HG02588 (cell line): ENCODE data around the gene EXTL1.

Experiments
- ATAC-seq: cut with Tn5 transposase; IDR thresholded peaks from one replicate; pipeline ENCODE4 v1.9.1; 2021; ENCODE audit warnings: mild to moderate bottlenecking, moderate library complexity; ENCODE audit not compliant: unreplicated experiment

EXTL1 gene

DNA sequence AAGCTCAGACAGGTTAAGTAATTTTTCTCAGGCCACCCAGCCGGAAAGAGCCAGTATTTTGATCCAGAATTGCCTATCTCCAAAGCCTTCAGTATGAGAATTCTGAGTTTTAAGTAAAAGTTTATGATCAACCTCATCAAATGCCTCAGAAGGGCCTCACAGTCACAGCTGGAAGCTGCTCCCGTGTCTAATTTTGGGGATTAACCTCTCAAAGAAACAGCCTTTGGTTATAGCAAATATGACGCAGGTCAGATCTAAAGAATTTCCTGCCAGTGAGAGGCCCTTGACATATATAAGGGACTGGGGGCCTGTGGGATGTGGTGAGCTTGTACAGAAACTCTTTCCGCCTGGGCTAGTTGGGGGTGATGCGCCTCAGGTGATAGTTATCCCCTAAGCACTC is 2.3 kb downstream of the EXTL1 start:
- no peak for ATAC-seq

DNA sequence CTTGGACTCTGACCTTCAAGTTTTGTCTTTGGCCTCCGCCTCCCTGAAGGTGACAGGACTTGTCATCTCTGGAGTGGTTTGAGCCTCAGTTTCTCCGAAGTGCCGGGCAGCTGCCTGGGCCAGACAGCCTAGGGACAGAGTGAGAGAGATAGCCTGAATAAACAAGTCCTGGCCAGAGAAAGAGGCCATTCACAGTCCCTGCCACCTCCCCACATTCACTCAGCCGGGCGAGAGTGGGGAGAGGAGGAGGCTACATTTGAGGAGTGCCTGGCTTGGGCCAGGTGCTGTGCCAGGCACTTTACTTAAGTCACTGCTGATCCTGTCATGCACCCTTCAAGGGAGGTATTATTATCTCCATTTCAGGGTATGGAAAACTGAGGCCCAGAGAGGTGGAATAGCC is 3.5 kb downstream of the EXTL1 start:
- ATAC-seq = no peak

DNA sequence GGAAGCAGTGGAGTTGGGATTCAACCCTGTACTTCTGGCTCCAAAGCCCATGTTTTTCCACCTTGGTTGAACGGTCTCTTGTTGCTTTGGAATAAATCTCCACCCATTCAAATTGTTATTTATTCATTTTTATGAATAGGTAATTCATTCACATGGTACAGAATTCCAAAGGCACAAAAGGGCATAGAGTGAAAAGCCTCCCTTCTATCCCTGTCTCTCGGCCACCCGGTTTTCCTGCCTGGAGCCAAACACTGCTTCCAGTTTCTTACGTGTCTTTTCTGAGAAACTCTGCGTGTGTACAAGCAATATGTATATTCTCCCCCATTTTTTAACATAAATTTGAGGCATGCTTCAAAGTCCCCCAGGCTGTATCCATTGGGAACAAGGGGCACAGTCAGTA is 3.9 kb downstream of the EXTL1 start:
- ATAC-seq = no peak

DNA sequence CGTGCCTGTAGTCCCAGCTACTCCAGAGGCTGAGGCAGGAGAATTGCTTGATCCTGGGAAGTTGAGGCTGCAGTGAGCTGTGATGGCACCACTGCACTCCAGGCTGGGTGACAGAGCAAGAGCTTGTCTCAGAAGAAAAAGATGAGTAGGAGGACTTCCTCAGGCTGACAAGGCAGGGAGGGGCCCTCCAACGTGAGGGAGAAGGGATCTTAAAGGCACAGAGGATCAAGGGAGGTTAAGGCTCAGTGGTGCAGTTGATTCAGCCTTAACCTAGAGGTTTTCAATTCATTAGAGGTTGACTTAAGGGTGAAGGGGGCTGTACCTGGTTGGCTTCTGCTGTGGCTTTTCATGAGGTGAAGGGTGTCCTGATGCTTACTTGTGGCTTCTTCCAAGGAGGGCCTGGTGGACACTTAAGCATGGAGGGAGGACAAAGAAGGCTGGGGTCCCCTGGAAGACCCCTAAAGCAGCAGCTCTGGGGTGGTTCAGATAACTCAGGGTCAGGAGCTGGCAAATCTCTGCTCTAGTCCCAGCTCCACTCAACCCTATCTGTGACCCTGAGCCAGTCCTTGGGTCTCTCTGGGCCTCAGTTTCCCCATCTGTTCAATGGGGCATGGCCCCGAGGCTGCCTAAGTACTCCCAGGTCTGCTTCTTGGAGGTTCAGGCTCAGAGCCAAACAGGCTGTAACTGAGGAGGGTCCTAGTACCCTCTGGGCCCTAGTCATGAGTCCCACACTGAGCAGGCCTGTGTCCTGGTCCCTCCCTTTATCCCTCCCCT is 6.3 kb downstream of the EXTL1 start:
- ATAC-seq = no peak

DNA sequence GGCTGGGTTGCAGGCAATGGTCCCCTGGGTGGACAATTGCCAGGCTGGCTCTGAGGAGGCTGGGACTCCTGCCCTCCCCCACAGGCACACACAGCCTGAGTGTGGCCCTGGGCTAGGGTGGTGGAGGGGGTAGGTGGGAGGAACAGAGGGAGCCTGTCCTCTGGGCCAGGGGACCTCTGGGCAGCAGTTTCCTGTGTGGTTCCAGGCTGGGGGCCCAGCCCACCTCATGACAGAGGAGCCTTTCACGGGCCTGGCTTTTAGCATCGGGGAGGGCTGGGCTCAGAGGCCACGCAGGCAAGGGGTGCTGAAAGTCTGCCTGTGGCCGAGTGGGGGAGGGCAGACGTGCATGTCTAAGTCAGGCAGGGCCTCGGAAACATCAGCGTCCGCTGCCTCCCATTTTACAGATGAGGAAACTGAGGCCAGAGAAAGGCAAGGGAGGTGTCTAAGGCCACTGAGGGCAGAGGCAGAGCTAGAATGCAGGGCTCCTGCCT is 7.0 kb downstream of the EXTL1 start:
- no peak for ATAC-seq

DNA sequence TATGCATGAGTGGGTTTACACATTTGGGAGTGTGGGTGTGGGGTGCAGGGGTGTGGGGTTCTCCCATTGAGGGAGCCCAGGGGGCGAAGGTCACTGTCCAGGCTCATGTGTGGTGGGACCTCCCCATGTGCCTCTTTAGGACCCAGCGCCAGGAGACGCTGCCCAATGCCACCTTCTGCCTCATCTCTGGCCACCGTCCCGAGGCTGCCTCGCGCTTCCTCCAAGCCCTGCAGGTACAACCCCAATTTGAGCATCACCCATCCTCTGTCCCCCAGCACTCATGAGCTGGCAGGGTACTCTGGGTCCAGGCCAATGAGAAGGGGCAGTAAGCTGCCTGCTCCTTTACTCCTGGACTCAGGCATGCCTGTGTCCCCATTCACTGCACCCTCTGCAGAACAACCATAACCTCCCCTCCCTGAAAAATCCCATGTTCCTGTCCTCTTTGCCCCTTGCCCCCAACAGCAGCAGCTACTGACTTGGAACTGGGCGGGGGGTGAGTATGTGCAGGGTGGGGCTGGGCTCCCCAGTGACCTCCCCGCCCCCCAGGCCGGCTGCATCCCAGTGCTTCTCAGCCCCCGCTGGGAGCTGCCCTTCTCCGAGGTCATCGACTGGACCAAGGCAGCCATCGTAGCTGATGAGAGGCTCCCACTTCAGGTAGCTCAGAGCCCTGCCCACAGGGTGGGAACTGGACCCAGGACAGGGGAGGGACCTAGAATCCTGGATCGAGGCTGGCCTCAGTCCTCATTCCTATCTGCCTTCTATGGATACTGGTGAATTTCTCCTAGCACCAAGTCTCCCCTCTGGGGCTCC is 7.7 kb downstream of the EXTL1 start:
- ATAC-seq = no peak

DNA sequence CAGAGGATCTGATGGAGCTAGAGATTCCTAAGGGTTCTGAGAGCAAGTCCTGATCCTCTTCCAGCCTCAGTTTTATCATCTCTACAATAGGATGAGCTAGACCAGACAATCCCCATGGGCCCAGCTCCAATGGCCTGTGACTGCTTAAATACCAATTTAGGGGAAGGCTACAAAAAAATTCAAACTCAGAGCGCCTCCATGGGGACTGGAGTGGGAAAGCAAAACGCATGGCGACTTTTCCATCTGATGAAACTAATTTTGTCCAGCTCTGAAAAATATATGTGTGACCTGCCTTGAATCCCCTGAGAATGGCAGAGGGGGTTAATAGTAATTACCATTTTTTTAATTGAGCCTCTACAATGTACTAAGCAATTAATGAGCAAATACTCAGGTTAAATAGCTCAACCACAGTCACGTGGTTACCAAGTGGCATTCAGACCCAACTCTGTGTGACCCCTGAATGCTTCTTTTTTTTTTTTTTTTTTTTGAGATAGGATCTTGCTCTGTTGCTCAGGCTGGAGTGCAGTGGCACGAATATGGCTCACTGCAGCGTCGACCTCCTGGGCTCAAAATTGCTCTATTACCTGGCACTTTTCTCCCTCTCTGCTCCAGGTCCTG is 8.4 kb downstream of the EXTL1 start:
- ATAC-seq = no peak

DNA sequence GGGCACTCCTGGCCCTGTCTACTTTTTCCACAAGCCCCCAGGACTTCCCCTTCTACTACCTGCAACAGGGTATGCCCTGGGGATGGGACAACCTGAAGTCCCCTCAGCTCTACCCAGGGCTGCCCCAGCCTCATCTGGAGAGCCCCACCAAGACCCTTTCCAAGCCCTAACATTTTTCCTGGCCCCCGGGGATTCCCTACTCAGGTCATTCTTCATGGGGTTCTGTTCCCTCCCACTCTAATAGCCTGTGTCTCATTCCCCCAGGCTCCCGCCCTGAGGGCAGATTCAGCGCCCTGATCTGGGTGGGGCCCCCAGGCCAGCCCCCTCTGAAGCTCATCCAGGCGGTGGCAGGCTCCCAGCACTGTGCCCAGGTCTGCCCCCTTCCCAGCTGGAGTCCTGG is 9.6 kb downstream of the EXTL1 start:
- ATAC-seq = no peak

DNA sequence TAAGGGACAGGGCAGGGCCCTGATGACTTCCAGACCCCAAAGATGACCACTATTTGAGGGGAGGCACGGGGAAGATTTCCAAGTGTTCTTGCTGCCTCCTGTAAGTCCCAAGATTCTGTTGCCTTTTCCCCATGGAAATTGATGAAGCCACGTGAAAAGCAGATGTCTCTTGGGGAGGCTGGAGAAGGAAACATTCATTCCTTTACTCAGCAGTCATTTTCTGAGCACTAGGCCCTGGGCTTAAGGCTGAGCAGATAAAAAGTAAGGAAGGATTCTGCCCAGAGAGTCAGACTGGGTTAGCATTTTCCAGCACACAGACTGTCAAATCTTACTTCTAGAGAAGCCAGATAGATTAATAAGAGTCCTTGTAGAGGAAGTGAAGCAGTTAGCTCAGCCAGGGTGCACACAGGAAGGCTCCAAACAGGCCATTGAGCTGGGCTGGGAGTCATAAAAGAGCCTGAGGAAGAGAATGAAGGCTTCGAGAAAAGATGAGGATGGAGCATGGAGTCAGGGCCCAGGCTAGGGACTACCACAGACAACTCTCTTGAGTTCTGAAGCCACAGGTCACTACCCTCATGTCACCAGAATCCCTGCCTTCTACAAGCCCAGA is 10.1 kb downstream of the EXTL1 start:
- ATAC-seq = no peak

DNA sequence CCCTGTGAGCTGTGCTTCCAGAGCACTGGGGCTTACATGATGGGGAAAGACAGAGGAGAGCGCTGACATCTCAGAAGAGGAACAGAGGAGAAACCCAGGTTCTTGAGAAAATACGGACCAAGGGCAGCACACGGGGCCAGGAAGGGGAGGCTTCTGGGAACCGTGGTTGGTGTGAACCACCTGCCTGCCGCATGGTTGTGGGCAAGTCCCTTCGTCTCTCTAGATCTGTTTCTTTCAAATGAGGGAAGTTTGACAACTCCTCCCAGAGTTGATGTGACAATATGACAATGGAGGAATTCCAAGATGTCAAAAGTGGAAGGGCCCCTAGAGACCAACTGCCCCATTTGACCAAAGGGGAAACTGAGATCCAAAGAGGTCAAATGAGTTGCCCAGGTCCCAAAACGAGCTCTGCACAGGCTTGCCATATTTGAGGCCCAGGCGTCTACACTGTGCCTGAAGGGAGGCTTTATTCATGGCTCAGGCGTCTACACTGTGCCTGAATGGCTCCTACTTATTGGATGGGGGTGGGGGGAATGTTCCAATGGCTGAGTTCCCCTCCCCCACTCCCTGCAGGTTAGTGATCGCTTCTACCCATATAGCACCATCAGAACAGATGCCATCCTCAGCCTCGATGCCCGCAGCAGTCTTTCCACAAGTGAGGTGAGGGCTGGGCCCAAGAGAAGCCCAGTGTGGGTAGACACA is 11.2 kb downstream of the EXTL1 start:
- ATAC-seq = no peak

DNA sequence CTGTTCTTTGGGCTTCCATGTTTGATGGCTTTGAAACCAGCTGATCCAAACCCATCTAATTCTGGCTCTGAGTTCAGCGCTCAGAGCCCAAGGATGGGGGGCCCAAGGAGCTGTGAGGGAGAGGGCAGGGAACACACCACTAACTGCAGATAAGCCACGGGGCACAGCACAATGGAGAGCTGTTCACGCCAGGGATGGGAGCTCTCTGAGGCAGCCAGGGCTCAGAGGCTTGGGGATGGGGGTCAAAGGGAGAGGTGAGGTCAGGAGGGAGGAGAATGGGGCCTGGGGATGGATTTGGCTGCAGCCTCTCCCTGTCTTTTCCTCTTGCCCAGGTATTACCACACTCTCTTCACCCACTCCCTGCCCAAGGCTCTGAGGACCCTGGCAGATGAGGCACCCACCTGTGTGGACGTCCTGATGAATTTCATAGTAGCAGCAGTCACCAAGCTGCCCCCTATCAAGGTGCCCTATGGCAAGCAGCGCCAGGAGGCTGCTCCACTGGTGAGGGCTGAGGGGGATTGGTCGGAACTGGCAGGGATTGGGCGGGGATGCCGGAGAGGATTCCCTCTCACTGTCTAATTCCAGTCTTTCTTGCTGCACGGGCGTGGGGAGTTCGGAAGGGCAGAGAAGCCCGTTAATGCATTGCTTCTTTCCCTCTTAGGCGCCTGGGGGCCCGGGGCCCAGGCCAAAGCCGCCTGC is 13.1 kb downstream of the EXTL1 start:
- ATAC-seq = no peak

DNA sequence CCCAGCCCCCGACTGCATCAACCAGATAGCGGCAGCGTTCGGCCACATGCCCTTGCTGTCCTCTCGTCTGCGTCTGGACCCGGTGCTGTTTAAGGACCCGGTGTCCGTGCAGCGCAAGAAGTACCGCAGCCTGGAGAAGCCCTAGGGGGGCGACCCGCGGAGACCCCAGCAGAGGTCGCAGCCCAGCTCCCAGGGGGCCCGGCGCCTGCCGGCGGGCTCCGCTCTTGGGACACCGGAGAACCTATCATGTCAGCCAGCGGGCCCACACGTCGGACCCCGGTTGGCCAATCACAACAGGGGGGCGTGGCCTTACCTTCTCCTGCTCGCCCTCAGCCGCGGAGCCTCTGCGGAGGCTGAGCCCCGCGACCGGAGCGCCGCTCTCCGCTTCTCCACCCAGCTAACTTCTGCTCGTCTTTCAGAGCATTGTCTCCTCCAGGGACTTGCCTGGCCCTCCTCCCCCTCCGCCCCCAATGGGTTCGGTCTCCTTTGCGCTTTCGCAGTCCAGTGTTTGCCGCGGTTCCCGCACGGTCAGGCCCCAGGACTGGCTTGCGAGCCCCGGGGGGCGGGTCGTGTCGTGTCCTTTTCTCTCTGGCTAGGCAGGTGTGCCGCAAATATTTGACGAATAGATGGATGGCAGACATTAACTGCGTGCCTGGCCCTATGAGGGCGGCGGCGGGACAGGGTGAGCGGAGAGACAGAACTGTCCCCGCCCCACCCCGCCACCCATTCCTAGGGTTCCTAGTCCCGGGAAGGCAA is 13.8 kb downstream of the EXTL1 start:
- peak; percentile 82 for ATAC-seq

DNA sequence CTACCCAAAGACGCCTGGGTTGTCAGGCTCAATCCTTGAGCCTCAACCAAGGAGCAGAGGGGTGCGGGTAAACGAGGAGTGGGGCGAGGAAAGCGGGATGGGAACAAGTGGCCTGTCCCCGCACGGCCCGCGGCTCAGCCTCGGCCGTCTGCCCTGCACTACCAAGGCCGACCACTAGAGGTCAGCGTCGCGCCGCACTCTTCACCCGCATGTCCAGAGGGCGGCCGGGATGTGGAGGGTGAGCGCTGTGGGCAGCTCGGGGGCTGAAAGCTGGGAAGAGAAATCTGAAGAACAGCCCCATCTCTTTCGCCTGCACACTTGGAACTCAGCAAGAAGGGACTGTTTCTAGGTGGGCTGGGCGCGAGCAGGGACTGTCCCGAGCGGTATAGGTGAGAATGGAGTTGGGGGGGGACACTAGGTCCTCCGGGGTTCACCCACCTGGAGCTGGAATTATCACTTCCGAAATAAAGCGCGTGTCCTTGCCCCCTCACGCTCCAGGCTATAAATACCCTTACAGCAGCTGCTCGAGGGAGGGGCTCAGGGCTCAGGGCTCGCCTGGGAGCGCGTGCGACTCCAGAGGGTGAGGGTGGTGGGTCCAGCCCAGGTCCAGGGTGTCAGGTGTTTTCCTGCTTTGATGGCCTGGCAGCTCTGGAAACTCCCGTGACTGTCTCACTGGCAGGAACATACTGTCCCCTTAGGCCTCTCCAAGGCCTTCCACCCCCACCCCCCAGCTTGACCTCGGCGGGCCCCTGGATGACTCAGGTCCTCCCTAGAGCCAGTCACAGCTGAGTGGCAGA is 14.6 kb downstream of the EXTL1 start:
- peak; percentile 66 for ATAC-seq

DNA sequence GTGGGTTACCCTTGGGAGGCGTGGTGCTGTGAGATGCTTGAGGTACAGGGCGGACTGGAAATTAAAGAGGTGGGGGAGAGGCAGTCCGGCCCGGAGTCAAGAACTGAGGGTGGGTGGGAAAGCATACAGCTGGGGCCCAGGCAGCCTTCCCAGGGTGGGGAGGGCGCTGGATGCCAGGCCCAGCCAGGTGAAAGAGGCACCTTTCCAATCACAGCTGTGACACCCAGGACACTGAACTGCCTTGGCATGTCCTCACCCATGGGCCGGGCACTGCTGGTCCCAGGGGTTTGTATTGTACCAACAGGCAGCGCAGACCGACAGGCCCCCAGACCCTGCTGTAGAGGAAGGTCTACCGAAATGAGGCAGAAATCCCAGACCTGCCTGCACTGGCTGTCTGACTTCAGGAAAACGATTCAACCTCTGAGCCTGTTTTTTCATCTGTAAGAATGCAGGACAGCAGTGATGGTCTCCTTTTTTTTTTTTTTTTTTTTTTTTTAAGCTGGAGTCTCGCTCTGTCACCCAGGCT is 15.2 kb downstream of the EXTL1 start:
- no peak for ATAC-seq

DNA sequence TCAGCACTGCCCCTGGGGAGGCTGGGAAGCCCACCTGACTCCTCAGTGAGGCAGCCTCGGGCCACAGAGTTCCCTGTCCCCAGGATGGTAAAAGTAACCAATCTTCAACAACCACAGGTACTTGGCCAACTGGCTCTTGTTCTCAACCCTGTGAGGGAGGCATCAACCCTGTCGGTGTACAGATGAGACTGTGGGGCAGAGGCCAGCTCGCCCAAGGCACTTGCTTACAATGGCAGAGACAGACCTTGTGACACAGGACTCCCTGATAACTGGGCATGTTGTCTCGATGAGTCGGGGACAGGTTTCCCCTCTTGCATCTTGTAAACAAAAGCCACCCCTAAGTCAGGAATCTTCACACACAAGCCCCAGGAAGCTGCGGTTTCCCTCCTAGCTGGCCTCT is 16.3 kb downstream of the EXTL1 start:
- ATAC-seq = no peak

DNA sequence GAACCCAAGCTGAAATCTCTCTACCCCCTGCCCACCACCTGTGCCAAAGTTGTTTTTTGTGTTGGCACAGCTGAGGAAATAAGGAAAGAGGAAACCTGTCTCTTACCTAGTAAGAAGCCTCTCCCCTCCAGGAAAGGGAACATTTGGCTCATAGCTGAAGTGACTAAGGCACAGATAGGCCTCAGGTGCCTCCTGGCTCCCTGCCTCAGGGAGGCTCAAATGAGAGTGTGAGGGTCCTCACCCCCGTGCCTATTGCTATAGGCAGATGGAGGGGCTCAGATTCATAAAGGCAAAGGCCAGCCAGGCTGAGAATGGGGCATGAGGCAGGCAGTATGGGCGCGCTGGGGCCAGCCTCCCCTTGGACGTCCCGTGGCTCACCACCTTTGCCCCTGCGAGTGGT is 16.9 kb downstream of the EXTL1 start:
- no peak for ATAC-seq

DNA sequence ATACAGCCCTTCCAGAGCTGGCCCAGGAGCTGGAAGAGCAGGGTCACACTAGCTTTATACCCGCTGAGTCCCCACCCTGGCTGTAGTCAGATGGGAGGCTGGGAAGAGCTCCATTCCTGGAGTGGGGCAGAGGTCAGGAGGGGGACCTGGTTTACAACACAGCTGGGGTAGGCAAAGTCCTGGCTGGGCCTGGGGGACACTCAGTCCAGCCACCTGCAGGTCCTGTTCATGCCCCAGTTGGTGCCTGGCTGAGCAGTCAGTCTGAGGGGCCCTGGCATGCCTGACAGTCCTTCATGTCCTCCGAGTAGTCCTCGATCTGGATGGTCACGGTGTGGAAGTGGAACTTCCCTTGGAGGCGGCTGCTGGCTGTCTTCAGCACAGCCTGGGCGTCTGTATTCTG is 17.3 kb downstream of the EXTL1 start:
- no peak for ATAC-seq

DNA sequence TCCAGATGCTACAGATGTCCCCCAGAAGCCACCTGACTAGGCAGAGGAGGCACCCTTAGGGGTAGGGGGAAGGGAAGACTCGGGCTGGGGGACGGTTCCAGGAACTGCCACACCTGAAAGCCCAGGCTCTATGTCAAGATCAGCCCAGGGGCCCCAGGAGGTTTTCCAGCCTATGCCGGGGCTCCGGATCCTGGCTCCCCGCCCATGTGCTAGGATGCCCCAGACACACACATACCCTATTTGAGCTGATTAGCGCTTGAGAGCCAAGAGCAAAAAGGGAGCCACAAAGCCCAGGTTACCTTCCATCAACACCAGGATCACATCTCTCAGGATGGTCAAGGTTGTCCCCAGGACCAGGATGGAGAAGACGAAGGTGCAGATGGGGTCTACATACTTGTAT is 19.8 kb downstream of the EXTL1 start:
- no peak for ATAC-seq
